D721Med (cell line): ENCODE data around the gene GAP43.

ENCODE experiments used
- DNase-seq: peaks from one replicate; pipeline ENCODE4 v3.0.0; 2011; ENCODE audit warnings: low spot score; ENCODE audit not compliant: insufficient read length
- FAIRE-seq: peaks from 2 replicates; lab custom pipeline; 2011; peaks lifted over from hg19 to GRCh38; lab: Jason Lieb, UNC
- CTCF ChIP-seq: IDR thresholded peaks from 2 replicates; pipeline ENCODE4 v1.5.1; 2012; ENCODE audit warnings: mild to moderate bottlenecking, control low read depth; ENCODE audit not compliant: insufficient read depth; ENCODE audit errors: missing control alignments

Gene GAP43

GRCh38 chr3:115660646-115661337 is 37.5 kb downstream of the GAP43 start:
- FAIRE-seq (no peak), DNase-seq (no peak)
- no peak for TF ChIP-seq CTCF

- TF ChIP-seq CTCF: no peak
- DNase-seq (no peak), FAIRE-seq (no peak)
Observed at GRCh38 chr3:115662356-115662755, 39.0 kb downstream of the GAP43 start.

GRCh38 chr3:115663414-115663813 is 40.1 kb downstream of the GAP43 start:
- TF ChIP-seq CTCF: no peak
- FAIRE-seq (no peak), DNase-seq (no peak)

GRCh38 chr3:115666081-115666480 is 42.8 kb downstream of the GAP43 start:
- FAIRE-seq: no peak
- DNase-seq: no peak
- no peak for TF ChIP-seq CTCF

- TF ChIP-seq CTCF: no peak
- DNase-seq (no peak), FAIRE-seq (no peak)
Observed at GRCh38 chr3:115666920-115667737, 43.8 kb downstream of the GAP43 start.

- no peak for TF ChIP-seq CTCF
- DNase-seq: no peak
- FAIRE-seq: no peak
Observed at GRCh38 chr3:115667738-115668065, 44.4 kb downstream of the GAP43 start.

- no peak for DNase-seq
- FAIRE-seq: no peak
- no peak for TF ChIP-seq CTCF
Observed at GRCh38 chr3:115670911-115671310, 47.6 kb downstream of the GAP43 start.
